Measurements from ENCODE around the gene VWA3A.
"Not testable (repeated sequence)": the region's sequence is repeated elsewhere in the genome, so short reads cannot be mapped to it uniquely, and the experiment has no call there.

Gene VWA3A

GRCh38 chr16:22092143-22092933, at the start of gene VWA3A:
Gene VWA3A (plus strand): TSS chr16:22092541. CDS start chr16:22092638, 97 bp downstream.
- Histone ChIP-seq H3K4me2 (ENCODE audit: low read depth, low read length) (no peak within 1 kb of the TSS), H3K9me2 (replicated peaks; ENCODE audit: insufficient read depth, low read length) (no peaks in the 10 kb centered on the region), H4K20me1 (ENCODE audit: insufficient read depth, low read length) (no peaks in the 10 kb centered on the region), H3K27me3 (replicated peaks; ENCODE audit: insufficient read depth, low read length) (no peaks in the 10 kb centered on the region), H3K9me3 (replicated peaks; ENCODE audit: insufficient read depth, low read length) (no peaks in the 10 kb centered on the region), H3K4me3 (ENCODE audit: low read length) (no peak within 1 kb of the TSS), H2AFZ (ENCODE audit: low read length) (no peak within 1 kb of the TSS), H3K9ac (ENCODE audit: low read length) (no peak within 1 kb of the TSS), H3K36me3 (replicated peaks; ENCODE audit: insufficient read depth, low read length) (no peaks in the 10 kb centered on the region), H3K27ac (ENCODE audit: low read length) (no peak within 1 kb of the TSS), H3K4me1 (ENCODE audit: low read length) (no peaks in the 10 kb centered on the region), H3K79me2 (ENCODE audit: low read length) (no peaks in the 10 kb centered on the region), H3F3A (ENCODE audit: insufficient read depth, low read length) (no peaks in the 10 kb centered on the region)
- TF ChIP-seq CTCF (IDR thresholded peaks at IDR 0.05; ENCODE audit: low read length), result no peak
- TF ChIP-seq EZH2phosphoT487 (IDR thresholded peaks at IDR 0.05; ENCODE audit: low read length), result no peak
- TF ChIP-seq EZH2 (optimal IDR thresholded peaks at IDR 0.05; ENCODE audit: low read depth, low read length), result no peak
- no peak for DNase-seq

- DNase-seq; H2AFZ ChIP-seq (ENCODE audit: low read length); H3K4me3 ChIP-seq (ENCODE audit: low read length); H3K9ac ChIP-seq (ENCODE audit: low read length); H3K4me2 ChIP-seq (ENCODE audit: low read depth, low read length); H3K79me2 ChIP-seq (ENCODE audit: low read length); H3K9me2 ChIP-seq (replicated peaks; ENCODE audit: insufficient read depth, low read length); H3K36me3 ChIP-seq (replicated peaks; ENCODE audit: insufficient read depth, low read length); H4K20me1 ChIP-seq (ENCODE audit: insufficient read depth, low read length); H3K9me3 ChIP-seq (replicated peaks; ENCODE audit: insufficient read depth, low read length); H3K27me3 ChIP-seq (replicated peaks; ENCODE audit: insufficient read depth, low read length); H3K27ac ChIP-seq (ENCODE audit: low read length); H3K4me1 ChIP-seq (ENCODE audit: low read length); H3F3A ChIP-seq (ENCODE audit: insufficient read depth, low read length): not testable (repeated sequence)
Measured at GRCh38 chr16:22043882-22044281, 48.5 kb upstream of the VWA3A start.

GRCh38 chr16:22045888-22046287, 46.5 kb upstream of the VWA3A start:
- not testable (repeated sequence) for DNase-seq; H3K27ac ChIP-seq (ENCODE audit: low read length); H3K9me2 ChIP-seq (replicated peaks; ENCODE audit: insufficient read depth, low read length); H2AFZ ChIP-seq (ENCODE audit: low read length); H3K9ac ChIP-seq (ENCODE audit: low read length); H3K27me3 ChIP-seq (replicated peaks; ENCODE audit: insufficient read depth, low read length); H3K79me2 ChIP-seq (ENCODE audit: low read length); H3K4me3 ChIP-seq (ENCODE audit: low read length); H3K4me1 ChIP-seq (ENCODE audit: low read length); H4K20me1 ChIP-seq (ENCODE audit: insufficient read depth, low read length); H3K4me2 ChIP-seq (ENCODE audit: low read depth, low read length); H3K36me3 ChIP-seq (replicated peaks; ENCODE audit: insufficient read depth, low read length); H3F3A ChIP-seq (ENCODE audit: insufficient read depth, low read length); H3K9me3 ChIP-seq (replicated peaks; ENCODE audit: insufficient read depth, low read length)

- H3K79me2 ChIP-seq (ENCODE audit: low read length), result no peaks in the 10 kb centered on the region
- no peaks in the 10 kb centered on the region for H3K9me2 ChIP-seq (replicated peaks; ENCODE audit: insufficient read depth, low read length)
- H2AFZ ChIP-seq (ENCODE audit: low read length), result no peak overlapping the region
- no peaks in the 10 kb centered on the region for H3K27me3 ChIP-seq (replicated peaks; ENCODE audit: insufficient read depth, low read length)
- H3K4me3 ChIP-seq (ENCODE audit: low read length), result no peak overlapping the region
- H3K27ac ChIP-seq (ENCODE audit: low read length), result no peak overlapping the region
- H4K20me1 ChIP-seq (ENCODE audit: insufficient read depth, low read length), result no peaks in the 10 kb centered on the region
- no peaks in the 10 kb centered on the region for H3K9me3 ChIP-seq (replicated peaks; ENCODE audit: insufficient read depth, low read length)
- H3K36me3 ChIP-seq (replicated peaks; ENCODE audit: insufficient read depth, low read length), result no peaks in the 10 kb centered on the region
- no peak overlapping the region for H3K4me2 ChIP-seq (ENCODE audit: low read depth, low read length)
- H3K4me1 ChIP-seq (ENCODE audit: low read length), result 0 out of 2 replicates have a peak, but pooled peaks cover 2% of the 10 kb centered on the region
- no peak for TF ChIP-seq CTCF (IDR thresholded peaks at IDR 0.05; ENCODE audit: low read length)
- TF ChIP-seq EZH2phosphoT487 (IDR thresholded peaks at IDR 0.05; ENCODE audit: low read length), result no peak
- TF ChIP-seq EZH2 (optimal IDR thresholded peaks at IDR 0.05; ENCODE audit: low read depth, low read length), result no peak
- H3F3A ChIP-seq (ENCODE audit: insufficient read depth, low read length), result no peaks in the 10 kb centered on the region
- no peak for DNase-seq
- H3K9ac ChIP-seq (ENCODE audit: low read length), result no peak overlapping the region
Measured at GRCh38 chr16:22050963-22051362, 41.4 kb upstream of the VWA3A start.

Measured in MM.1S (cell line).